GM21528 (cell line): ENCODE results near the gene TSTD1.
A peak's percentile ranks its signal among the peaks of the same experiment; 100 is the strongest.
"Not testable (repeated sequence)": the region's sequence is repeated elsewhere in the genome, so short reads cannot be mapped to it uniquely, and the experiment has no call there.

Source experiments
- ATAC-seq: cut with Tn5 transposase; IDR thresholded peaks from one replicate; pipeline ENCODE4 v1.9.1; 2021; ENCODE audit warnings: mild to moderate bottlenecking, moderate library complexity; ENCODE audit not compliant: unreplicated experiment, low FRiP score

Gene TSTD1

GRCh38 chr1:161039546-161039945, 782 bp upstream of the TSTD1 start:
- no peak for ATAC-seq

GRCh38 chr1:161039154-161039545, 386 bp upstream of the TSTD1 start:
- ATAC-seq = no peak

DNA sequence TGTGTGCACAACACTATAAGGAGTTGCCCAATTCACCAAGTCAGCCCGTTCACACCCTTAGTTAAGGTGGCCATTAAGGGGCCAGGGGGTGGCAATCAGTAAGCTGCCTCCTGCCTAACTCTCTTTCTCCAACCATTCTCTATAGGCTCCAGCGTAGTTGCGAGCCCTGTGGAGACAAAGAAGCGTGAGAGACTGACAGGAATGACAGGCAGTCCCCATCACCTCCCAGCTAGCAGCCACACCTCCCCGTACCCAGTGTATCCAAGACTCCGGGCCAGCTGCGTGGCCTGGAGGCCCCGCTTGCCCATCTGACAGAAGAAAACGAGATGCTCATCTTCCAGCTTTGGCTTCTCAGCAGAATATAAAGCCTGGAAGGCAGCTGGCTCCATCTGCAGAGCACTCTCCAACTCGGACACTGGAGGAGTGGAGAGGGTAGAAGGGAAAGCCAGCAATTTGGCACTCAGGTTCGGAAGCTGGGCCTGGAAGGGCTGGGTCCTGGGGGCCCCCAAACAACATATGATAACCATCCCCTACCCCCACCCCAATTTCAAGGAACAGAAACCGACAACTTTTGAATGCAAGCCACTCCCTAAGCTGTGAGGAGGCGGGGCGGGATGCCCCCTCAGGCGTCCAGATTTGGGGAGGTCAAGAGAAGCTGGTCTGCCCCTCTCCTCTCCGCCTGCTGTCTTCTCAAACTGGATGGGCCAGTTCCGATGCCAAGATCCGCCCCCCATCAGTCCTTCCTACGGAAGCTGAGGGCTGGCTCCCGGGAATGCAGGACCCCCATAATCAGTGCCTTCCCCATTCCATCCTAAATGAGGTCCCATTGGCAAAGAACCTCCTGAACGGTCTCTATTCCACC, 872 bp downstream of the TSTD1 start:
- ATAC-seq = no peak

GRCh38 chr1:161033751-161034150, 5.0 kb downstream of the TSTD1 start:
- ATAC-seq = no peak

- ATAC-seq = no peak
These were observed 6.4 kb downstream of the TSTD1 start for GRCh38 chr1:161032409-161032808.

GRCh38 chr1:161031874-161032273, 6.9 kb downstream of the TSTD1 start:
- no peak for ATAC-seq

- ATAC-seq = not testable (repeated sequence)
These were observed 9.3 kb downstream of the TSTD1 start for GRCh38 chr1:161029466-161029865.

GRCh38 chr1:161026954-161027353, 11.8 kb downstream of the TSTD1 start:
- not testable (repeated sequence) for ATAC-seq

- ATAC-seq = not testable (repeated sequence)
These were observed 16.3 kb downstream of the TSTD1 start for GRCh38 chr1:161022432-161022831.

DNA sequence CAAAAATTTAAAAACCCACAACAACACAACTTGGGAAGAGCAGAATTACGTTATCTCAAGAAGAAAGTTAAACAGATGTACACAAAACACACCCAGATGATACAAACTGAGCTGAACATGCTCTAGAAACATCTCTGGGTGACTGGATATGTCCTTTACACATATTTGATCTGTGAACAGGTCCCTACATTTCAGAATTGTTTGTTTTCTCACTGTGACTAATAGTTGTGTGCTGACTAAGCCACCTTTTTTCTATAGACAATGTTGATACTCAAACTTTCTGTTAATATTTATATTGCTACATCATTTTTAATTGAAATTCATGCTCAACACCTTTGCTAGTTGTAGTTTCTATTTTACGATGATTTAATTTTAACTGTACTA, 16.8 kb downstream of the TSTD1 start:
- ATAC-seq = no peak

DNA sequence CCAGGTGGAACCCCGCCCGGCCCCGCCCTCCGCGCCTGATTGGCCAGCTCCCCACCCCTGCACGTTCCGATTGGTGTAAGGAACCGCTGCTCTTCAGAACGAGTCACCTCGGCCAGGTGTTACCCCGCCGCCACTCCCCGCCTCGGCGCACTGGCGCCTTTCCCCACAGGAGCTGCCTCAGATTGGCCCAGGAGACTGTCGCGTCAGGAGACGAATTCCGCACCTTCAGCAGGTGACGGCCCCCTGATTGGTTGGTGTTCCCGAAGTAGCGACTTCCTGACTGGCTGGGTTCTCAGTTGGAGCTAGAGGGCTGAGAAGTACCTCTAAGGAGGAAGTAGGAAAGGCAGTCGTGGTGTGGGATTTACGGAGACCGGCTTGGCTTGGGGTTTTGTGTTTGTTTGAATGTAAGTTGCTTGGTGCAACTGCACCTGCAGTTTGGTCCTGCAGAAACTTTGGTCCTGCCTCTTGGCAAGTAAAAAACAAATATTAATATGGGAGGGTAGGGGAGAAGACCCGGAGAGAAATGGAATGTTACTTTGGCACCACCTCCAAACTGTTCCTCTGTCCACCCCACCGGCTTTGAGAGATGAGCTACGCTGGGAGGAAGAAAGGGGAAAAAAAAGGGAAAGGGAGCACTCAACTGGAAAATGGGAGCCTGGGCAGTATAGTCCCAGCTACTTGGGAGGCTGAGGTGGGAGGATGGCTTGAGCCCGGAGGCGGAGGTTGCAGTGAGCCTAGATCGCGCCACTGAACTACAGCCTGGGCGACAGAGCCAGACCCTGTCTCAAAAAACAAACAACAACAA, 17.4 kb downstream of the TSTD1 start:
- peak; percentile 86 for ATAC-seq

DNA sequence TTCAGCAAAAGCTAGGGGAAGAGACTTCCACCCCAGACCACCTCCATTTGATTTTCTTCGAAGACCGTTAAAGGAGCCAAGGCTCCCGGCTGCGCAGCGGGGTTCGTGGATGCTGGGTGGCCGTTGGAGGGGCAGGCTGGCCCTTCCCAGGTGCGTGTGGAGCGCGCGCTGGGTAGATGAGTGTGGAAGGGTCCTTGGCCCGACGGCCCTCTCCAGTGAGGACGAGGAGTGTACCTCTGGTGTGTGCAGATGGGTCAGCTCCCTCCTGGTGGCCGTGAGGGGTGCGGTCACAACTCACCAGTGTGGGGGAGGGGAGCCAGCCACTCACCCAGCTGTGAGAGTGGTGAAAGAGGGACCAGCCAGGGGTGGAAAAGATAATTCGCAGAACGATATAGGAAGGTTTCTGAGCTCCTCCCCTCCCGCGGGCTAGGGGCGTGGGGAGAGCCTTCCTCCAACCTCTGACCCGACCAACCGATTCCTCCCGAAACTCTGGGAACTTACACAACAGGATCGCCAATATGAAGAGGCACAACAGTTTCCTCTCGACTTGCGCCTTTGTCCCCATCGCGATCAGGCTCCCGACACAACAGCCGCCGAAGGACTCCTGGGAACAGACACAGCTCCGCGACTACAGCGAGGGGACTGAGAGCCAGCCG, 18.1 kb downstream of the TSTD1 start, which contains the start of gene F11R:
Gene F11R (minus strand): TSS at position 644 of the 656 bp plus-strand sequence. CDS start 79 bp downstream, at position 565.
- peak; percentile 31 for ATAC-seq

DNA sequence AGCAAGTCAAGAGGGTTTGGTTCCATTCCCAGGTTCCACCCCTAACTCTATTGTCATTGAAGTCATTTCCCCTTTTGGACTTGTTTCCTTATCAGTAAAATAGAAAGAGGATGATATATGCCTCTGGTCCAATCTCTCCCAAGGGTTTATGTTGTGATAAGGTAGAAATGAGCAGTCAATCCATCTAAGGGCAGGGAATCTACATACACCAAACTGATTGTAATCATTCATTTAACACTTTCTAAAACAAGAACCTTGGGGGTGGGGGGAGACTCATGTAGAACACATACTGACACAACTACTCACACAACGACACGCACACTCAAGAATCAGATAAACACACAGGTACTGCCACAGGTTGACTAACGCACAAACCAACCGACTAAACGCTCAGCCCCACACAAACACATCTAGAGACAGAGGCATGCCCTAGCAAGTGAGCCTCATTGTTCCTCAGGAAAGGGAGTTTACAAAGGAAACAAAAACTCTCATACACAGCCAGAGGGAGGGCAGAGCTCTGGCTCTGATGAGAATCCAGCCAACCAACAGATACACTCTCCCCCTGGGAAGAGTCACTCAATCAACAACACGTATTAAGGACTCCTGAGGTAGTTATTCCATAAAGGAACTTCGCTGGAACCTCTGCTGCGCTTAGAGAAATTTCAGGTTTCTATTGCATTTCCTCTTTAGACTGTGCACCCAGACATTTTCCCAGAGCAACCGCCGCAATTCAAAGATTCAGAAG, 18.8 kb downstream of the TSTD1 start:
- peak; percentile 7 for ATAC-seq

- ATAC-seq = not testable (repeated sequence)
These were observed 19.6 kb downstream of the TSTD1 start for GRCh38 chr1:161019111-161019660.

GRCh38 chr1:161018631-161018930, 20.2 kb downstream of the TSTD1 start:
- ATAC-seq = no peak

DNA sequence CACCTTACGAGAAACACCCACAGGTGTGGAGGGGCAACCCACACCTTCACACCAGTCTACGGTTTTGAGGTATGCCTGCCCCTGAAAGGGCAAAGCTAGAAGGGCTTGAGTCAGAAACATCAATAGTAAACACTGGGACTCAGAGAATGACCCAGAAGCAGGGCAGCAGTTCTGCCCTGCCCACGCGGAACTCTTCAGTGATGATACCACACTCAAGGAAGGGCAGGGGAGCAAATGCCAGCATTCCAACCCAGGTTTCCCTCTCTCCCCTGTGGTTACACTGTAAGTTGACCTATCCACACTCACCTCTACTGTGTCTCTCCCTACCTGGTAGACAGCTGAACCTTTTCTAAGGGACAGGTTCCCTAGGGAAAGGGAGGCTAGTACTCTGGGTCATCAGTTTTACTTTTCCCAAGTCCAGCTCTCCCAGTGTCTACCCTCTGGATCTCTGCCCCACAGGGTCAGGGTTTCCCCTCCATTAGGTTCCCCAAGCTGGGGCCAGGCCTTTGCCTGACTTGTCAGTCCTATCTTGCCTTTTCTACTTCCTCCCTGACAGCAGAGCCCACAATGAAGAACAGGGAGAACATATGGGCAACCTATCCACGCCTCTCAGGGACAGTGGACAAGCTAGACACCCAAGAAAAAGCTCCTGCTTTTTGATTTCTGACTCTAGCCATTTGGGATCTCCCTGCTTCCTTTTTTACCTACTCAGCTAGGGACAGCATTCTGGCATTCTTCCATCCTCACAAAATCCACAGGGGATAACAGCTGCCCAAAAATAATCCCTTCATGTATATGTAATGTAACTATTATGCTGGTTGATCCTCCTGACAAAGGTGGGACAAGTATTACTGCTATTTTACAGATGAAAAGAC, 20.8 kb downstream of the TSTD1 start:
- no peak for ATAC-seq

GRCh38 chr1:161017181-161017580, 21.6 kb downstream of the TSTD1 start:
- not testable (repeated sequence) for ATAC-seq

DNA sequence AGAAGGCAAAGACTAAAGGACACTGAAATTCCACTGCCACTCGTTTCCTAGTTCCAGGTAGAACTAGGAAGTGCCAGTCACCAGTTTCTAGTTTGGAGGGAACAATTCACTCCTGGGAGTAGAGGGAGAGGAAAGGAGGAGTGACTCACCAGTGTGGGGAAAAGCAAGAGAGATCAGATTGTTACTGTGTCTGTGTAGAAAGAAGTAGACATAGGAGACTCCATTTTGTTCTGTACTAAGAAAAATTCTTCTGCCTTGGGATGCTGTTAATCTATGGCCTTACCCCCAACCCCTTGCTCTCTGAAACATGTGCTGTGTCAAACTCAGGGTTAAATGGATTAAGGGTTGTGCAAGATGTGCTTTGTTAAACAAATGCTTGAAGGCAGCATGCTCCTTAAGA, 22.1 kb downstream of the TSTD1 start:
- not testable (repeated sequence) for ATAC-seq
